ENCODE data around the gene CASTOR1. TPM values are rescaled to one million over a fixed set of nuclear protein-coding genes. Genes with fewer than 3 reads are reported as not detected.
A peak's percentile ranks its signal among the peaks of the same experiment; 100 is the strongest.

Gene CASTOR1
- total RNA-seq, 1 donor = 5.8 TPM

GRCh38 chr22:30294830-30295229, 5.5 kb upstream of the CASTOR1 start:
- Histone ChIP-seq H3K4me2 (ENCODE audit: insufficient read depth, low read length) (no peak overlapping the region), H3K4me3 (ENCODE audit: insufficient read depth, low read length) (no peak overlapping the region), H3K27me3 (ENCODE audit: insufficient read depth, low read length) (no peaks in the 10 kb centered on the region), H4K20me1 (ENCODE audit: insufficient read depth, low read length) (peaks cover 46% of the 10 kb centered on the region), H2AFZ (ENCODE audit: low read length) (no peak overlapping the region), H3K4me1 (ENCODE audit: insufficient read depth, low read length) (peaks cover 15% of the 10 kb centered on the region), H3K79me2 (ENCODE audit: insufficient read depth, low read length) (peaks cover 25% of the 10 kb centered on the region), H3K27ac (ENCODE audit: low read depth, low read length) (no peak overlapping the region), H3K36me3 (ENCODE audit: insufficient read depth, low read length) (peaks cover 61% of the 10 kb centered on the region), H3K9me3 (ENCODE audit: low read depth, low read length) (no peaks in the 10 kb centered on the region)
- peak; percentile 45 for DNase-seq (ENCODE audit: insufficient read length, low spot score, missing footprints)
- no peak for TF ChIP-seq CTCF (IDR thresholded peaks at IDR 0.05; ENCODE audit: extremely low read depth, low read depth, low read length)

DNA sequence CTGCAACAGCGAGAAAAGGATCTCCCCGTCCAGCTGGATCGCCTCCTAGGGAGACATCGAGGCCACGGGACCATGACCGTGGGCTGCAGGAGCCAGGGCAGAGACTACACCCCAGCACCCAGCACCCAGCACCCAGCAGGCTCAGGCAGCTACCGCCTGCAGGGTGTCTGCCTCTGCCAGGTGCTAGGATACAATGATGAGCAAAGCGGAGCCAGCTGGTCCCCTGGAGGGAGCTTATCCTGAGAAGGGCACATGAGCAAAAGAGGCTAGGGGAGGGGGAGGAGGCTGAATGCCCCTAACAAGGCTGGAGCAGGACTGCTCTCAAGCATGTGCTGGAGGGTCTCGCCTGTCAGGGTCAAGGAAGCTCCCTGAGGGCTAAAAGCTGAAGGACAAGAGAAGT, 4.8 kb upstream of the CASTOR1 start:
- Histone ChIP-seq H3K4me3 (ENCODE audit: insufficient read depth, low read length) (no peak overlapping the region), H3K36me3 (ENCODE audit: insufficient read depth, low read length) (peaks cover 57% of the 10 kb centered on the region), H3K27ac (ENCODE audit: low read depth, low read length) (no peak overlapping the region), H3K9me3 (ENCODE audit: low read depth, low read length) (no peaks in the 10 kb centered on the region), H3K4me1 (ENCODE audit: insufficient read depth, low read length) (peaks cover 17% of the 10 kb centered on the region), H2AFZ (ENCODE audit: low read length) (no peak overlapping the region), H4K20me1 (ENCODE audit: insufficient read depth, low read length) (peaks cover 42% of the 10 kb centered on the region), H3K79me2 (ENCODE audit: insufficient read depth, low read length) (peaks cover 24% of the 10 kb centered on the region), H3K4me2 (ENCODE audit: insufficient read depth, low read length) (no peak overlapping the region), H3K27me3 (ENCODE audit: insufficient read depth, low read length) (no peaks in the 10 kb centered on the region)
- DNase-seq (ENCODE audit: insufficient read length, low spot score, missing footprints) = peak; percentile 29
- TF ChIP-seq CTCF (IDR thresholded peaks at IDR 0.05; ENCODE audit: extremely low read depth, low read depth, low read length) = no peak

DNA sequence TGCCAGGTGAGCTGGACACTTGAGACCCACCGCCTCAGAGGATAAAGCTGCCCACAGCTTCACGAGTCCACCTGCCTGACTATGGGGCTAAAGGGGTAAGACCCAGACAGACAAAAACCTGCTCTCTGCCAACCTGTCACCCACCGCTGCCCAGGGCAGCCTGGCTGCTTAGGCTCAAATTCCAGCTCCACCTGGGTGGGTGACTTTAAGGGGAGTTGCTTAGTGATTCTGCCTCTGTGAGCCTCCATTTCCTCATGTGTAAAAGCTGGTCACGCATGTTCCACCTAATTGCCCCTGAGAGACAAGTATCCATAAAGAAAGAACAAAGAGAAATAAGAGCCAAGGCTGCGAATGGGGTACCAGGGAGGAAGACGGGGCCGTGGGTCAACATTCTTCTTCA, 3.7 kb upstream of the CASTOR1 start:
- TF ChIP-seq CTCF (IDR thresholded peaks at IDR 0.05; ENCODE audit: extremely low read depth, low read depth, low read length) = no peak
- H2AFZ ChIP-seq (ENCODE audit: low read length) = no peak overlapping the region
- H3K4me2 ChIP-seq (ENCODE audit: insufficient read depth, low read length) = no peak overlapping the region
- peaks cover 35% of the 10 kb centered on the region for H4K20me1 ChIP-seq (ENCODE audit: insufficient read depth, low read length)
- H3K79me2 ChIP-seq (ENCODE audit: insufficient read depth, low read length) = peaks cover 15% of the 10 kb centered on the region
- no peaks in the 10 kb centered on the region for H3K9me3 ChIP-seq (ENCODE audit: low read depth, low read length)
- H3K4me1 ChIP-seq (ENCODE audit: insufficient read depth, low read length) = peaks cover 23% of the 10 kb centered on the region
- H3K27ac ChIP-seq (ENCODE audit: low read depth, low read length) = no peak overlapping the region
- peaks cover 50% of the 10 kb centered on the region for H3K36me3 ChIP-seq (ENCODE audit: insufficient read depth, low read length)
- H3K4me3 ChIP-seq (ENCODE audit: insufficient read depth, low read length) = no peak overlapping the region
- DNase-seq (ENCODE audit: insufficient read length, low spot score, missing footprints) = peak; percentile 61
- H3K27me3 ChIP-seq (ENCODE audit: insufficient read depth, low read length) = no peaks in the 10 kb centered on the region

GRCh38 chr22:30292069-30292970, 3.0 kb upstream of the CASTOR1 start:
- DNase-seq (ENCODE audit: insufficient read length, low spot score, missing footprints) = peak; percentile 60
- no peak for TF ChIP-seq CTCF (IDR thresholded peaks at IDR 0.05; ENCODE audit: extremely low read depth, low read depth, low read length)
- Histone ChIP-seq H3K36me3 (ENCODE audit: insufficient read depth, low read length) (peaks cover 45% of the 10 kb centered on the region), H3K79me2 (ENCODE audit: insufficient read depth, low read length) (peaks cover 8% of the 10 kb centered on the region), H3K9me3 (ENCODE audit: low read depth, low read length) (no peaks in the 10 kb centered on the region), H3K4me2 (ENCODE audit: insufficient read depth, low read length) (no peak overlapping the region), H3K4me1 (ENCODE audit: insufficient read depth, low read length) (peaks cover 27% of the 10 kb centered on the region), H4K20me1 (ENCODE audit: insufficient read depth, low read length) (peaks cover 32% of the 10 kb centered on the region), H3K27ac (ENCODE audit: low read depth, low read length) (no peak overlapping the region), H3K4me3 (ENCODE audit: insufficient read depth, low read length) (no peak overlapping the region), H3K27me3 (ENCODE audit: insufficient read depth, low read length) (no peaks in the 10 kb centered on the region), H2AFZ (ENCODE audit: low read length) (no peak overlapping the region)
